Osteoblast (primary cell): ENCODE results near the gene ALKBH6. TPM values are rescaled to one million over a fixed set of nuclear protein-coding genes. Genes with fewer than 3 reads are reported as not detected.
A peak's percentile ranks its signal among the peaks of the same experiment; 100 is the strongest.

Experiments used
- DNase-seq: peaks from one replicate; pipeline ENCODE4 v3.0.0; 2011; ENCODE audit warnings: low spot score, mixed read lengths; ENCODE audit not compliant: insufficient read length; ENCODE audit errors: missing footprints
- H2AFZ ChIP-seq: 2 replicates; pipeline ENCODE4 v1.6.0; 2011; ENCODE audit warnings: mild to moderate bottlenecking, low read length
- H3K27ac ChIP-seq: 2 replicates; pipeline ENCODE4 v1.5.1; 2011; ENCODE audit warnings: mild to moderate bottlenecking, low read depth, low read length, moderate library complexity
- H3K27me3 ChIP-seq: 2 replicates; pipeline ENCODE4 v1.6.0; 2012; ENCODE audit warnings: mild to moderate bottlenecking, control low read depth, inconsistent platforms, low read length, moderate library complexity; ENCODE audit not compliant: insufficient read depth
- H3K36me3 ChIP-seq: 2 replicates; pipeline ENCODE4 v1.5.1; 2011; ENCODE audit warnings: mild to moderate bottlenecking, low read length, control low read depth, moderate library complexity; ENCODE audit not compliant: insufficient read depth
- H3K4me1 ChIP-seq: 2 replicates; pipeline ENCODE4 v1.5.1; 2011; ENCODE audit warnings: mild to moderate bottlenecking, low read length, control low read depth, moderate library complexity; ENCODE audit not compliant: insufficient read depth
- H3K4me2 ChIP-seq: 2 replicates; pipeline ENCODE4 v1.6.0; 2011; ENCODE audit warnings: mild to moderate bottlenecking, low read length; ENCODE audit not compliant: insufficient read depth
- H3K4me3 ChIP-seq: fragments of 200-600 bp; sonication (generic); 3 replicates; pipeline ENCODE4 v1.5.1; 2012; ENCODE audit warnings: mild to moderate bottlenecking, low read length, inconsistent platforms; ENCODE audit not compliant: insufficient read depth
- H3K79me2 ChIP-seq: 2 replicates; pipeline ENCODE4 v1.6.0; 2012; ENCODE audit warnings: mild to moderate bottlenecking, low read length, control low read depth, inconsistent platforms; ENCODE audit not compliant: insufficient read depth
- H3K9me3 ChIP-seq: 2 replicates; pipeline ENCODE4 v1.5.1; 2011; ENCODE audit warnings: low read depth, low read length, control low read depth
- H4K20me1 ChIP-seq: 2 replicates; pipeline ENCODE4 v1.6.0; 2012; ENCODE audit warnings: mild to moderate bottlenecking, low read length, control low read depth; ENCODE audit not compliant: insufficient read depth
- CTCF ChIP-seq: IDR thresholded peaks from 2 replicates; pipeline ENCODE4 v1.5.1; 2011; ENCODE audit warnings: mild to moderate bottlenecking, low read depth, low read length, moderate library complexity; ENCODE audit errors: extremely low read depth
- total RNA-seq: library from RNA; depleted of rRNA; stranded (reverse); fragments of >200 nt; gene quantifications from 2 replicates; pipeline ENCODE4 v1.2.3, GENCODE V29; 2012

The ALKBH6 gene
- total RNA-seq, 1 donor: 12.3 TPM

- no peak for DNase-seq
- H3K27me3 ChIP-seq: peaks cover 4% of the 10 kb centered on the region
- H3K27ac ChIP-seq: no peak overlapping the region
- no peak overlapping the region for H3K4me3 ChIP-seq
- no peak for TF ChIP-seq CTCF
- H3K4me1 ChIP-seq: no peaks in the 10 kb centered on the region
- no peaks in the 10 kb centered on the region for H3K36me3 ChIP-seq
- no peaks in the 10 kb centered on the region for H4K20me1 ChIP-seq
- no peak overlapping the region for H2AFZ ChIP-seq
- H3K9me3 ChIP-seq: no peaks in the 10 kb centered on the region
- H3K79me2 ChIP-seq: no peaks in the 10 kb centered on the region
- H3K4me2 ChIP-seq: no peak overlapping the region
Measured at GRCh38 chr19:35966771-35967170, 47.2 kb downstream of the ALKBH6 start.

DNA sequence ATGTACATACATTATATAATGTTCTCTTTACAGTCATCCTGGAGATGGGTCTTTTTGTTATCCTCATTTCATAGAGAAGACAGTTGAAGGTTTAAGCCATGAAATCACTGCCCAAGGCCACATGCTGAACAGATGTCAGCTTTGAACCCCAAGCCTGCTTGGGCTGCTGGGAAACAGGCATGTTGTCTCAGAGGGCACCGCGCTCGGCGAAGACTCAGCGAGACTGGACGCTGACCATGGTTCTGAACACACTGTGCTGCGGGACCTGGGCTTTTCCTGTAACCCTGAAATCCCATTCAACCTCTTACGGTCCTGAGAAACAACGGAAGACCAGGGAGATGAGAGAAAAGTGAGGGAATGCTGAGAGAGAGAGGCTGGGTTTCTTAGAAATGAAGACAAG lies 50.5 kb downstream of the ALKBH6 start:
- H4K20me1 ChIP-seq: no peaks in the 10 kb centered on the region
- no peaks in the 10 kb centered on the region for H3K36me3 ChIP-seq
- no peak for TF ChIP-seq CTCF
- no peaks in the 10 kb centered on the region for H3K79me2 ChIP-seq
- H3K4me1 ChIP-seq: no peaks in the 10 kb centered on the region
- H3K27ac ChIP-seq: no peak overlapping the region
- no peak overlapping the region for H3K4me2 ChIP-seq
- peak; percentile 95 for DNase-seq
- H3K4me3 ChIP-seq: no peak overlapping the region
- peaks cover 21% of the 10 kb centered on the region for H3K27me3 ChIP-seq
- no peak overlapping the region for H2AFZ ChIP-seq
- H3K9me3 ChIP-seq: no peaks in the 10 kb centered on the region

- Histone ChIP-seq H3K36me3 (no peaks in the 10 kb centered on the region), H3K4me1 (no peaks in the 10 kb centered on the region), H2AFZ (no peak overlapping the region), H3K27ac (no peak overlapping the region), H3K4me3 (no peak overlapping the region), H3K27me3 (peaks cover 28% of the 10 kb centered on the region), H3K4me2 (no peak overlapping the region), H4K20me1 (no peaks in the 10 kb centered on the region), H3K9me3 (no peaks in the 10 kb centered on the region), H3K79me2 (no peaks in the 10 kb centered on the region)
- TF ChIP-seq CTCF: no peak
- DNase-seq: peak; percentile 6
Measured at GRCh38 chr19:35960432-35960972, 53.5 kb downstream of the ALKBH6 start.

DNA sequence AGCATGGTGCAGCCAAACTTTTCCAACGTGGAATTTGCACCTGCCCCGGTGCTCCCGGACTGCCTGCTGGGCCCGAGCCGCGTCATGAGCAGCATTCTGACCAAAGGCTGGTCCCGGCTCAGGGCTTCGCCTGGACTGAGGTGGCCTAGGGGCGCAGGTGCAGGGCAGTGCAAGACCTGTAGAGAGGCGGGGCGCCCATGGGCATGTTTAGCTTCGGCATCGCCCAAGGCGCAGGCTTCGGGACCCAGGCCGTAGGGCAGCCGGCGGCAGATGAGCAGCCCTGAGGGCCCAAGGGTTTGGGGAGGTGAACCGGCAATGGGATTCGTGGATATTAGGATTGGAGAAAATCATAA lies 54.1 kb downstream of the ALKBH6 start:
- Histone ChIP-seq H3K27me3 (peaks cover 28% of the 10 kb centered on the region), H2AFZ (no peak overlapping the region), H3K36me3 (no peaks in the 10 kb centered on the region), H3K4me1 (no peaks in the 10 kb centered on the region), H3K9me3 (no peaks in the 10 kb centered on the region), H3K4me2 (no peak overlapping the region), H3K27ac (no peak overlapping the region), H3K4me3 (no peak overlapping the region), H4K20me1 (no peaks in the 10 kb centered on the region), H3K79me2 (no peaks in the 10 kb centered on the region)
- TF ChIP-seq CTCF: no peak
- DNase-seq: peak; percentile 1

Other genes with a start within 250 kb of the ALKBH6 start
- 2.2 and 2.4 TPM in 2 replicates for gene ARHGAP33, start 238.6 kb downstream of the ALKBH6 start, total RNA-seq
- not detected in 2 replicates for gene PRODH2, start 201.4 kb downstream of the ALKBH6 start, total RNA-seq
- not detected in 2 replicates for gene NPHS1, start 161.7 kb downstream of the ALKBH6 start, total RNA-seq
- not detected in 2 replicates for gene KIRREL2, start 157.3 kb downstream of the ALKBH6 start, total RNA-seq
- gene APLP1, start 145.6 kb downstream of the ALKBH6 start, total RNA-seq: 2.1 and 3.6 TPM in 2 replicates
- 4.4 and 5.8 TPM in 2 replicates for gene NFKBID, start 113.7 kb downstream of the ALKBH6 start, total RNA-seq
- 0.36 and 1.5 TPM in 2 replicates for gene HCST, start 111.7 kb downstream of the ALKBH6 start, total RNA-seq
- 0.36 TPM in 1 of 2 replicates, not detected in the other for gene TYROBP, start 105.9 kb downstream of the ALKBH6 start, total RNA-seq
- 4.4 and 6.9 TPM in 2 replicates for gene LRFN3, start 77.8 kb downstream of the ALKBH6 start, total RNA-seq
- gene SDHAF1, start 19.0 kb downstream of the ALKBH6 start, total RNA-seq: 15.3 and 21.0 TPM in 2 replicates
- gene SYNE4, start 5.4 kb downstream of the ALKBH6 start, total RNA-seq: under 0.01 TPM in 1 of 2 replicates, not detected in the other
- 13.4 and 21.2 TPM in 2 replicates for gene CLIP3, start 18.7 kb upstream of the ALKBH6 start, total RNA-seq
- gene THAP8, start 40.1 kb upstream of the ALKBH6 start, total RNA-seq: 3.2 and 5.1 TPM in 2 replicates
- gene WDR62, start 40.7 kb upstream of the ALKBH6 start, total RNA-seq: 1.4 and 1.8 TPM in 2 replicates
- gene OVOL3, start 96.9 kb upstream of the ALKBH6 start, total RNA-seq: not detected in 2 replicates
- 22.4 and 33.6 TPM in 2 replicates for gene POLR2I, start 100.7 kb upstream of the ALKBH6 start, total RNA-seq
- gene TBCB, start 101.3 kb upstream of the ALKBH6 start, total RNA-seq: 126 and 136 TPM in 2 replicates
- 400 and 420 TPM in 2 replicates for gene CAPNS1, start 125.9 kb upstream of the ALKBH6 start, total RNA-seq
- 8.3 and 13.6 TPM in 2 replicates for gene COX7A1, start 138.2 kb upstream of the ALKBH6 start, total RNA-seq
- 6.9 and 7.1 TPM in 2 replicates for gene ZNF565, start 200.5 kb upstream of the ALKBH6 start, total RNA-seq
- gene ZNF146, start 200.9 kb upstream of the ALKBH6 start, total RNA-seq: 65.7 and 82.2 TPM in 2 replicates